Endothelial cell of umbilical vein (primary cell): Measurements from ENCODE around the gene PDCD6IP. TPM values are rescaled to one million over a fixed set of nuclear protein-coding genes. Genes with fewer than 3 reads are reported as not detected.

Source experiments
- BruUV-seq: library from RNA; stranded (reverse); fragments of 400-500 nt; replicated peaks from 2 replicates; lab custom pipeline; 2021; lab: Mats Ljungman, UMichigan
- CTCF ChIA-PET: fragments of 300-600, 350-600 bp; sonication (Branson Sonifier 250); formaldehyde crosslinking; loops from one replicate; lab custom pipeline; 2021; ENCODE audit warnings: antibody characterized with exemption, inconsistent platforms; lab: Charles Lee
- POLR2A ChIA-PET: fragments of 300-600, 350-600 bp; sonication (Branson Sonifier 250); formaldehyde crosslinking; loops from one replicate; lab custom pipeline; 2021; ENCODE audit warnings: antibody characterized with exemption, inconsistent platforms; lab: Charles Lee
- DNase-seq: peaks from one replicate; pipeline ENCODE4 v3.0.0-alpha.2; 2011; ENCODE audit warnings: low read depth, low spot score
- FAIRE-seq: peaks from 2 replicates; lab custom pipeline; 2011; peaks lifted over from hg19 to GRCh38; lab: Jason Lieb, UNC
- H2AFZ ChIP-seq: 2 replicates; pipeline ENCODE4 v1.6.0; 2012; ENCODE audit warnings: low read depth, low read length, control low read depth, inconsistent platforms
- H3K27ac ChIP-seq: 2 replicates; pipeline ENCODE4 v1.5.1; 2011; ENCODE audit warnings: low read depth, mild to moderate bottlenecking, control low read depth, low read length, moderate library complexity; ENCODE audit not compliant: insufficient read depth
- H3K27me3 ChIP-seq, 2 experiments: 2 replicates each; pipeline versions ENCODE4 v1.6.0 to v1.6.1; 2011; ENCODE audit warnings: low read length in 2 of 2, mixed read lengths in 1 of 2; ENCODE audit not compliant: control insufficient read depth in 2 of 2, insufficient read depth in 2 of 2
- H3K36me3 ChIP-seq, 2 experiments: 2 replicates in 1 of 2; 3 replicates in 1 of 2; pipeline ENCODE4 v1.5.1; 2011; ENCODE audit warnings: low read length in 2 of 2, mild to moderate bottlenecking in 1 of 2, moderate library complexity in 1 of 2; ENCODE audit not compliant: control insufficient read depth in 2 of 2, insufficient read depth in 2 of 2; ENCODE audit errors: extremely low read depth in 1 of 2
- H3K4me1 ChIP-seq: 3 replicates; pipeline ENCODE4 v1.5.1; 2011; ENCODE audit warnings: mild to moderate bottlenecking, low read length; ENCODE audit not compliant: control insufficient read depth, insufficient read depth; ENCODE audit errors: extremely low read depth
- H3K4me2 ChIP-seq: 2 replicates; pipeline ENCODE4 v1.6.1; 2011; ENCODE audit warnings: low read length, control low read depth, mixed read lengths; ENCODE audit not compliant: insufficient read depth
- H3K4me3 ChIP-seq, 3 experiments: fragments of 200-600 bp in 1 of 3; sonication (generic), shearing (Covaris generic) in 1 of 3; replicated peaks in 1 of 3; 2 replicates each; pipeline ENCODE4 v1.5.1; 2011 to 2016; ENCODE audit warnings: control low read depth in 3 of 3, low read length in 3 of 3, mild to moderate bottlenecking in 2 of 3, inconsistent platforms in 1 of 3, low read depth in 1 of 3, moderate library complexity in 1 of 3; ENCODE audit not compliant: insufficient read depth in 1 of 3
- H3K79me2 ChIP-seq: 2 replicates; pipeline ENCODE4 v1.6.0; 2012; ENCODE audit warnings: low read length, inconsistent platforms; ENCODE audit not compliant: control insufficient read depth, insufficient read depth
- H3K9ac ChIP-seq: replicated peaks from 2 replicates; pipeline ENCODE3; 2011; ENCODE audit warnings: low read length, control low read depth; ENCODE audit not compliant: insufficient read depth; ENCODE audit errors: extremely low read depth
- H3K9me1 ChIP-seq: replicated peaks from 3 replicates; pipeline ENCODE4 v1.6.0; 2011; ENCODE audit warnings: mild to moderate bottlenecking, low read length; ENCODE audit not compliant: control insufficient read depth, insufficient read depth; ENCODE audit errors: extremely low read depth
- H3K9me3 ChIP-seq: replicated peaks from 2 replicates; pipeline ENCODE4 v1.5.1; 2012; ENCODE audit warnings: low read length, inconsistent platforms; ENCODE audit not compliant: control insufficient read depth, insufficient read depth
- H4K20me1 ChIP-seq: replicated peaks from 2 replicates; pipeline ENCODE3; 2011; ENCODE audit warnings: mild to moderate bottlenecking, low read length; ENCODE audit not compliant: control insufficient read depth, insufficient read depth; ENCODE audit errors: extremely low read depth
- EZH2 ChIP-seq: IDR thresholded peaks from 2 replicates; pipeline ENCODE4 v1.6.1; 2012; ENCODE audit warnings: borderline replicate concordance, low read depth, mild to moderate bottlenecking, moderate library complexity, low read length, inconsistent platforms; ENCODE audit not compliant: severe bottlenecking
- FOS ChIP-seq: IDR thresholded peaks from 2 replicates; pipeline ENCODE4 v1.6.1; 2011; ENCODE audit warnings: mild to moderate bottlenecking, low read length, moderate library complexity, borderline replicate concordance; ENCODE audit not compliant: insufficient read depth
- MYC ChIP-seq: IDR thresholded peaks from one replicate; pipeline ENCODE4 v1.6.1; 2011; ENCODE audit warnings: mild to moderate bottlenecking, low read depth, low read length
- POLR2A ChIP-seq: IDR thresholded peaks from 2 replicates; pipeline ENCODE4 v1.6.1; 2012; ENCODE audit warnings: low read depth, mild to moderate bottlenecking, control low read depth, low read length
- dilution Hi-C: fragments of 300-500 bp; cut with MboI; formaldehyde crosslinking; loops from one replicate; pipeline ENCODE4 v1.15.0; 2019; ENCODE audit warnings: low sequenced_read_pairs; ENCODE audit not compliant: extremely low pct_ligation_motif_present
- intact Hi-C: fragments of 100-400 bp; cut with micrococcal nuclease; formaldehyde crosslinking; loops from one replicate; pipeline ENCODE4 v1.10.0; 2022
- polyA plus RNA-seq, 4 experiments: library from polyadenylated mRNA; depleted of rRNA in 3 of 4; stranded (reverse) in 3 of 4; unstranded in 1 of 4; fragments of >200 nt; gene quantifications; 2 replicates each; pipeline versions ENCODE4 v1.2.1 to v1.2.3, GENCODE V29; 2011 to 2012; ENCODE audit warnings: missing spikeins in 1 of 4
- total RNA-seq: library from RNA; stranded (reverse); gene quantifications from 2 replicates; pipeline ENCODE4 v1.2.3, GENCODE V29; 2021
- TF ChIP-seq, protein P1 (sequence below), 2 donors: IDR thresholded peaks; 1 replicate in 1 of 2; 2 replicates in 1 of 2; pipeline ENCODE4 v1.5.1; 2011; ENCODE audit warnings: low read length in 2 of 2, mild to moderate bottlenecking in 2 of 2, moderate library complexity in 2 of 2, control low read depth in 1 of 2, inconsistent platforms in 1 of 2, low read depth in 1 of 2; ENCODE audit not compliant: insufficient read depth in 1 of 2; ENCODE audit errors: extremely low read depth in 1 of 2

PDCD6IP gene
- total and polyA plus RNA-seq, 2 donors (not counting 3 experiments of a cell fraction or from before 2014, with no cell fraction given), result 106 to 265 TPM

DNA sequence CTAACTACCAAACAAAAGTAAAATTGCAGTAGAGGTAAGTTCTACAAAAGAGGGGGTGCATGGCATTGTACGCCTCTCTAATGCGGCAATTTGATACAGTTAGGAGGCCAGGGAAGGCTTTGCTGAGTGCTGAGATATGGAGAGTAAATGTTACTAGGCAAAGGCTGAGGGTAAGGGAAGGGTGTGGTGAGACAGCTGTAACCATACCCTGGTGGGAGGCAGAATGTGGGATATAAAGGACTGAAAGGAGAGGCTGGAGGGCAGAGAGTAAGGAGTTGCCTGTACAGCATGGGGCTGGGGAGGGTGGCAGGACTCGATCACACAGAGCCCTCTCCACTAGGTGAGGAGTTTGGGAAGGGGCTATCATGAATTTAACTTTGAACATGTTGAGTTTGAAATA is 106.3 kb downstream of the PDCD6IP start:
- DNase-seq, result no peak
- CTCF ChIA-PET, result no interaction called here
- Histone ChIP-seq H3K9me1 (no peaks in the 10 kb centered on the region), H3K79me2 (no peaks in the 10 kb centered on the region), H3K4me1 (no peaks in the 10 kb centered on the region), H3K36me3 (no peaks in the 10 kb centered on the region), H3K27me3 (no peaks in the 10 kb centered on the region), H2AFZ (no peak overlapping the region), H3K4me2 (no peak overlapping the region), H3K9me3 (no peaks in the 10 kb centered on the region), H3K27ac (no peak overlapping the region), H4K20me1 (no peaks in the 10 kb centered on the region), H3K4me3 (no peak overlapping the region), H3K9ac (no peak overlapping the region)
- intact Hi-C loops (no loop called here), dilution Hi-C loops (no loop called here)
- no TSS peak for BruUV-seq
- POLR2A ChIA-PET, result no interaction called here
- no peak for FAIRE-seq
- TF ChIP-seq, protein P1, sequence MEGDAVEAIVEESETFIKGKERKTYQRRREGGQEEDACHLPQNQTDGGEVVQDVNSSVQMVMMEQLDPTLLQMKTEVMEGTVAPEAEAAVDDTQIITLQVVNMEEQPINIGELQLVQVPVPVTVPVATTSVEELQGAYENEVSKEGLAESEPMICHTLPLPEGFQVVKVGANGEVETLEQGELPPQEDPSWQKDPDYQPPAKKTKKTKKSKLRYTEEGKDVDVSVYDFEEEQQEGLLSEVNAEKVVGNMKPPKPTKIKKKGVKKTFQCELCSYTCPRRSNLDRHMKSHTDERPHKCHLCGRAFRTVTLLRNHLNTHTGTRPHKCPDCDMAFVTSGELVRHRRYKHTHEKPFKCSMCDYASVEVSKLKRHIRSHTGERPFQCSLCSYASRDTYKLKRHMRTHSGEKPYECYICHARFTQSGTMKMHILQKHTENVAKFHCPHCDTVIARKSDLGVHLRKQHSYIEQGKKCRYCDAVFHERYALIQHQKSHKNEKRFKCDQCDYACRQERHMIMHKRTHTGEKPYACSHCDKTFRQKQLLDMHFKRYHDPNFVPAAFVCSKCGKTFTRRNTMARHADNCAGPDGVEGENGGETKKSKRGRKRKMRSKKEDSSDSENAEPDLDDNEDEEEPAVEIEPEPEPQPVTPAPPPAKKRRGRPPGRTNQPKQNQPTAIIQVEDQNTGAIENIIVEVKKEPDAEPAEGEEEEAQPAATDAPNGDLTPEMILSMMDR (IDR thresholded peaks at IDR 0.05; ENCODE audit: extremely low read depth in 1 of 2, insufficient read depth in 1 of 2, low read depth in 1 of 2, low read length in 2 of 2), result no peak
- TF ChIP-seq POLR2A (no peak), EZH2 (no peak), MYC (no peak), FOS (no peak)

DNA sequence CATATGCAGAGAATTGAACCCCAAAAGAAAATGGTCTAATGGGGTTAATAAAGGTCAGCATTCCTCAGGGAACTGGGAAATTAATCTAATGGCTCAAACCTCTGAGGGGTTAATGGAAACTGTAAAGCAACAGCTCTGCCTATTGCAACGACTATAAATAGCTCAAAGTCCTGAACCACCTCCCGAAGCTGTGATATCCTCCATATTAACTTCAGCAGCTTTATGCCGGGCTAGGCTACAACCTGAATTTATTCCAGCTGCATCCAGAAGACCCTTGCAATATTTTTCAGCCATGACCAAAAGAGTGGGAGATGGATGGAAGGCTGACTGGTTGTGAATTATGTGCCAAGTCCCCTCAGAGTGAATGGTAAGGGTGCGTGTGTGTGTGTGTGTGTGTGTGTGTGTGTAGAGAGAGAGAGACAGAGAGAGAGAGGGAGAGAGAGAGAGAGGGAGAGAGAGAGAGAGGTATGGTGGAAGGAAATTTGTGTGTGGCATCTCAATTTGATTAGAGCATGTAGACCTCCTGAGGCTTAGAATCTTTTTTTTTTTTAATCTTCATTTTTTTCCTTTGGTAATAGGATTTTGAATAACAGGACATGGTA is 109.9 kb downstream of the PDCD6IP start:
- intact Hi-C loops, result no loop called here
- BruUV-seq, result no TSS peak
- FAIRE-seq, result no peak
- ChIA-PET CTCF (no interaction called here), POLR2A (interaction anchor here (0.7 kb wide), 1 partner anchor 875 kb away, joined by 4 read pairs; no protein-coding TSS in a partner anchor)
- H3K4me3 ChIP-seq, result no peak overlapping the region
- no peaks in the 10 kb centered on the region for H3K79me2 ChIP-seq
- no peak for TF ChIP-seq EZH2
- no peak for TF ChIP-seq FOS
- TF ChIP-seq, protein P1 (IDR thresholded peaks at IDR 0.05; ENCODE audit: extremely low read depth in 1 of 2, insufficient read depth in 1 of 2, low read depth in 1 of 2, low read length in 2 of 2), result no peak
- no peak for TF ChIP-seq POLR2A
- no peaks in the 10 kb centered on the region for H3K9me3 ChIP-seq
- H3K36me3 ChIP-seq, result no peaks in the 10 kb centered on the region
- H4K20me1 ChIP-seq, result no peaks in the 10 kb centered on the region
- H3K9me1 ChIP-seq, result no peaks in the 10 kb centered on the region
- H3K4me1 ChIP-seq, result no peaks in the 10 kb centered on the region
- no peak for DNase-seq
- no peak overlapping the region for H3K27ac ChIP-seq
- H2AFZ ChIP-seq, result no peak overlapping the region
- H3K4me2 ChIP-seq, result no peak overlapping the region
- dilution Hi-C loops, result no loop called here
- H3K27me3 ChIP-seq, result no peaks in the 10 kb centered on the region
- no peak overlapping the region for H3K9ac ChIP-seq
